Germinal center (tissue), 1 donor: ENCODE data around the gene PDE4D.
"Not testable (repeated sequence)": the region's sequence is repeated elsewhere in the genome, so short reads cannot be mapped to it uniquely, and the experiment has no call there.

Experiments
- DNase-seq: peaks from one replicate; pipeline ENCODE4 v3.0.0; 2012; ENCODE audit warnings: mixed read lengths, low spot score

The PDE4D gene

DNA sequence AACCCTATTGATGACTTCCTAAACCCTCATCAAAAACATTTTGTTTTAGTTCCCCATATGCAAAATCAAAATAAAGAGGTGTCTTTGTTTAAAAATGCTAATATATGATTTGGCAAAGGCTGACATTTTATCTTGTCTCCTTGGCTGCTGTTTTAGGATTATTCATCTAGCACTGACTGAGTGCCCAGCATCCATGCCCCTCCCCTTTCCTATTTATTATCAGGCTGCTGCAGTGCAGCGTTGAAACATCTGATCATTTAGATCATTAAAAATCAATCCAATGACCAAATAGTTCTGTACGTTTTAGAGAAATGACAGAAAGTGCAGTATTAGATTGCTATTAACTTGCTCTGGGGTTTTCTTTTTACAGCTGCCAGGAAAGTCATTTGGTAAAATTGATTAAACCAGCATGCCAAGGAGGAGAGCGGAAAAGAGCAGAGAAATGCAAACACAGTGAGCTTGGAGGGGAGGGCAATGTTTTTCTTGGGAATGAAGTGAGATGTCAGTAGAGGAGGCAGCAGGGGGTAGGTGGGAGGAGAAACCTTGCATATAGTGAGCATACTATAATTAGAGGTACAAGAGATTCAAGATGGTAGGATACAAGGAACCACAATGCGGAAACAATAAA is 286.3 kb downstream of the PDE4D start:
- no peak for DNase-seq

DNA sequence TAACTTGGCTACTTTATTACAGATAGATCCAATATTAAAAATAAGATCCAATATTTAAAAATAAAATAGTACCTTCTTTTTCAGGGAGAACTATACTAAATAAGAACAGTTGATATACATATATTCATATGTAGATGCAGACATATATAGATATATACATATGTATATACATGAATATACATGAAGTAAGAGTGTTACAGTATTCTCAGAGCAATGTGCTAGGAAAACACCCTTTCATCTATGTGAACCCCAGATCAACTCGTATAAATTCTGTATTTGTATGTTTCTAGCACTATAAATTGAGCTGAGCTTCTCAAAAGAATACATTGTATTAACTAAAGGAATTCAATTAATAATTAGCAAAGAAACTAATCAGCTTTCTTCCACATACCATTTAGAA is 287.6 kb downstream of the PDE4D start:
- no peak for DNase-seq

DNA sequence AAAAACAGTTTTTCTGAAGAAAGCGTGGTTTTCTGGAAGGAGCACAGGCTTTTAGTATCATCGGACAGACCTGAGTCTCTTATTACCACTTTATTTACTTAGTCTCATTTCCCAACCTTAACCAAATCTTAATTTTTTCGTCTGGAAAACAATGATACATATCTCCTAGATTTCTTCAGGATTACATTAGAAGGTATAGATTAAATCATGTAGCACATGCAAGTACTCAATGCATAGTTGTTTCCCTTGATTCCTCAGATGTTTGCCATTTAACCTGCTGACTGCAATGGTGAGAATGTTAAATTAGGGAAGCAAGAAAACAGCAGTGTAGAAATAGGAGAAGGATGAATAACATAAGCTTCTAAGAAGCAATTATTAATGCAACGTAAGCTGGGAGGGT is 289.4 kb downstream of the PDE4D start:
- DNase-seq: no peak

DNA sequence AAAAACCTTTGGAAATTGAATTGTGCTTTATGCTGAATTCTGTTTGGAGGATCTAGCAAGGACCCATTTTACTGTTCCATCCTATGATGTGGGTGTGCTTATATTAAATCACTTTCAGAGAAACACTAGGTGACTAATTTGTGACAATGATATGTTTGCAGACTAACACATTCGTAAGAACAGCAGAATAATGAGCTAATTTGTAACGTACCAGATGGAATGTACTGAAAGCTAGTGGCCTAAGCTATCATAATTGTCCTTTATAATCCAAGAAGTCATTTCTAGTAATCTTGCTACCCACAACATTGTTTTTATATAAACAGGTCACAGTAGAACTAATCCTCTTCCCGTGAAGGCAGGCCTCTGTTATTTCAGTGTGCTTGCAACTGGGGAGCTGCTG is 292.5 kb downstream of the PDE4D start:
- DNase-seq: no peak

DNA sequence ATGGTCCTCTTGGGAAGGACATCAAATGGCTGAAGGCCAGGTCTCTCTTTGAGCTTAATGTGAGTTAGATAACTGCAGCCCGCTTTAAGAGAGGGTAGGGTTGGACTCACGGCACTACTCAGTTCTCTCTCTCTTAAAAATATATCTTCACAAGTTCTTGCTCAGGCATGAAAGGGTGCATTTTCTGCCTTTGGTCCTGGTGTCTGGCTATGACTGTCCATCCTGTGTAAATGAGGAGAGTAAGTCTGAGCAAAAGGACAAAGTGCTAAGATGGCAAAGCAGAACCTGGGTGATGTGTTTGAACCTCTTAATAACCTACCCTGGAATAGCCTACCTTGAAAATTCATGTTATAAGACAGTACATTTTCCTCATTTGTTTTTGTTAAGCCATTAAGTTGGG is 293.4 kb downstream of the PDE4D start:
- DNase-seq: no peak

DNA sequence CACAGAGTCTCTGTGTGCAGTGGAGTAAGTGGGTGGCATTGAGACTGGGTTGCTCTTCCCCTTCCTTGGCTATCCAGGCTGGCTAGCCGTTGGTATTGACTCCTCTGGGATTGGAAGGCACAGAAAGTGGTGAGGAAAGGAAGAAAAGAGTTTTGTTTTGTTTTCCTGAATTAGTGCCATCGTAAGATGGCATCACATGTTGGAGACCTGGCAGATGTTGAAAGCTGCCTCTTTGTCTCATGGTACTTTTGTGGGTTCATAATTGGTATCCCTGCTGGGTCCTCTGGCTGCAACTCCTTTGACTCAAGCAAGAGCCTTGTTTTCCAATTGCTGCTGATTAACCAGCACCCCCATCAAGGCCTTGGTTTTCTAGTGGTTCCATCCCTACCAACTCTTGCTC is 293.8 kb downstream of the PDE4D start:
- DNase-seq: no peak

DNA sequence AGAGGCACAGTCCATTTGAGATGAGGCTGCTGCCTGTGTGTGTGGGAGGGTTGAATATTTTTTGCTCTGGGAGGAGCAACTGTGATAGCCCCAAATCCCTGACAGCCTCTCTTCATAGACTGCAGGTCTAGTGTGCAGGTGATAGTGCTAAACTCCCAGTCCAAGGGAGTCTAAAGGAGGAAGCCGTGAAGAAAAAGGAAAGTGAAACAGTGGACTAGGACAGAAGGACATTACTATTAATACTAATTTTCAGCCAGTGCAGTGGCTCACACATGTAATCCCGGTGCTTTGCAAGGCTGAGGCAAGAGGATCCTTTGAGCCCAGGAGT is 295.0 kb downstream of the PDE4D start:
- no peak for DNase-seq

DNA sequence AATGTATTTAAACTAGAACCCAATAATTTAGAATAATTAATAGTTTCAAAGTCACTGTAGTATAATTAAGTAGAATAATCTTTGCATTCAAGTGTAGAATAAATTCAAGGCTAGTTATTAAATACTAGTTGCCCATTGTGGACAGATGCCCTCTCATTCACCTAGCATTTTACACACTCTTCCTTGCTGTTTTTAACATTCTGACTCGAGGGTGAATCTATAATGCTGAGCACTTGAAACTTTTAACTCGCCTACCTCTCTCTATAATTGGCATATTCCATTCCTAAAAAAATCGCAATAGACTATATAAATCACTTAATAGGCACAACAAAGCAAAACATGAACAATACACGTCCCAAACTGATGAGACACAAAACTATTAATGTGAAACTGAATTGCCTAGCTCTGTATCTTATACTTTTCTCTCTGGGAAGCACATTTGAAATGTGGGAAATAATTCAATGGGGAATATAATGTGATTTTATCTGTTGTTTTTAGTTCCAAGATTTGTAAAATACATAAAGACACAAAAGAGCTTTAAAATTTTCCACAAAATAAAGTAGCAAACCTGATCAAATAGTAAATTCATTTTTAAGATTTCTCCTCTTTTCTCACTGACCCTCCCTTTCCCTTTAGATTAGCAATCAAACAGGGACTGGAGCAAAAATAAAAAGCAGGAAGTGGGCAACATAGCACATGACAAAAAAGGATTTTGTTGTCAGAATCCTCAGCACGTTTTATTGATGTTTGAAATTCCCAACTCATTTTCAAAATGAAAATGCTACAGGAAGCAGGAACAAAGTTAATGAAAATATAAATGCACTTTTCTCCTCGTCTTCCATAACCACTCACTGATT is 295.6 kb downstream of the PDE4D start:
- no peak for DNase-seq

DNA sequence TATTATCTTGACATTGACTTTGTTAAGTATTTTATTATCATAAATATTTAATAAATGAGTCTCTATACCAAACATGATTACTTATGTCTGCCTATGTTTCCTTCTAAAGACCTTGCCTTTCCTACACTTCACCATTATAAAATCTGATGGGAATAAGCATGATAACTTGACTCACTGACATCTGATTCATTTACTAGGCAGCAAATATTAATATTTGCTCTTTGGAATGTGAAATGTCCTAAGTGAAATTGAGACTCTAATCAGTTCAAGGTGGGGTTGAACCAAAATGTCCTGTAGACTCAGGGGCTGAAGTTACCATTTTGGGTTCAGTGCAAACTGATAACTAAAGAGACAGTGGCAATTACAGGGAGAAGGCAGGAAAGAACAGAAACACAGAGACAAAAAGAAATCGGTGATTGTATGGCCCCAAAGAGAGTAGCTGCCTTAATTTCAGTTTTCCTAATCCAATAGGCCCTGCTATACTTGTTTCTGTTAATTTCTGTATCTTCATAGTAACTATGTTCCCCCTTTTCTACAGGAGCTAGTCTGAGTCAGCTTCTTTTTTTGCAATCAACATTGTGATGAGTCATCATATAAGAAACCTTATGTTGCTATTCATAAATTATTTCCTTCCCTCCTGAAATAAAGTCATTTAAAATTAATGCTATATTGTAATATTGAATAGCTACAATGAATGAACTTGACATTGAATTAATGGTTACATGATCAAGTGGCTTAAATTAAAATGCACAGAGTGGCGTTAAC is 296.8 kb downstream of the PDE4D start:
- DNase-seq: no peak

DNA sequence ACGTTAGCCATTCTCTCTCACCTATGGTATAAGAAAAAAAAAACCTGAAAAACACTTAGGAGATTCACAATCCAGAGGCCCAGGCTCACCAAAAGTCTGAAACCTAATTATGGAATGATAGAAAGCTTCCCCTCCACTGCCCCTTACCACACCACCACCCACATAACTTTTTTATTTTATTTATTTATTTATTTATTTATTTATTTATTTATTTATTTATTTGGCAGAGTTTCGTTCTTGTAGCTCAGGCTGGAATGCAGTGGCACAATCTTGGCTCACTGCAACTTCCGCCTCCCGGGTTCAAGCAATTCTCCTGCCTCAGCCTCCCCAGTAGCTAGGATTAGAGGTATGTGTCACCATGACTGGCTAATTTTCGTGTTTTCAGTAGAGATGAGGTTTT is 299.4 kb downstream of the PDE4D start:
- DNase-seq: not testable (repeated sequence)

DNA sequence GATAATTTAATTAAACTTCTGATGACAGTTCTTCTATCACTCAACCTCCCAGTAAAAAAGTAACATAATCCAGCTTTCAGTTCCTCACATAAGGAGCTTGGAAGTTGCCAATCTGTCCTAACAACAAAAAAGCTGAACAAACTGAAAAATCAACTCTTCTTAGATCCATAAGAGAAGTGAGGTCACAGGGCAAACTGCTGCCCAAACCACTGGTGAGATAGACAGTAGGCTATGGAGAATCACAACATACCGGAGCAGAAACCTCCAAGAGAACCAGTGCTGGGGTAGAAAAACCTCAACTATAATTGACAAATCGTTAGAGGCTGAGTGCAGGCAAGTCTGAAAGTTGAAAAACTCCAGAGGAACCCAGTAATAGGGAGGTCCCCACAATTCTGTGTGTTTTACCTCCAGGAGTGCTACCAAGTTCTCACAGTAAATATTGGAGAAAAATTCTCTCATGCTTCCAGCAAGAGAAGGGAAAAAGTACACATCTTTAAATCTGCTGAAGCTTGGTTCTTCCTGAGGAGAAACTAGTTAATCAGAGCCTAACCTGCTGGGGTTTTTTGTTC is 300.0 kb downstream of the PDE4D start:
- DNase-seq: no peak

DNA sequence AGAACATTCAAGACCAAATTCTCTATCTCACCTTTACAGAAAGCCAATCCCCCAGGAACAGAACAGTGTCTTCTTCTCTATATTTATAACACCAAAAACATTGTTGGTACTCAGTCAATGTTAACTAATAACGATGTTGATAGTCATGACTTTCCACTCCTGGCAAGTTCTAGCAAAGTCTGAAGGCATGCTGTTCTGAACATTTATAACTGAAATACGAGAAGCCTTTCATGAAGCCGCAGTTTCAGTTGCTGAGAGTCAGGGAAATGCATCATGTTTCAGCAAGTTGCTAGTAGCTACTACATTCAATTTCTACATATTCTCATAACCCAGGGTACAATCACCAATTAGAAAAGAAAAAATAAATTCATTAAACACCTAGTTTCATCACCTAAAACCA is 301.4 kb downstream of the PDE4D start:
- no peak for DNase-seq

DNA sequence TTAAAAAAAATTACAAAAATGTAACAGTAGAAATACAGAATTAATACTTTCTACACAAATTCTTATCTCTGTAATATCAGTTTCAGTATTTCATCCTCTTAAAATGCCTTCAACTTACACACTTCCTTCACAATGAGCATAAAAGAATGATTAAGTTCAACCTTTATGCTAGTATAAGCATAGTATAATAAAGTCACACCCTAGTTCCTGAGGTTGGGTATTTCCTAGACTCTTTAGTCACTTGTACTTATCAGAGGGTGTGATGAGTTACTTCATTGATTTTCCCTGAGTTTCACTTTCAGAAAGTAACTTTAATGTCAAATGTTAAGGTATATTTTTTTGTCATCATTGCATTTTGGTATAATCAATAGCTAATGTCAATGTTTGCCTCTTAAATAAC is 302.4 kb downstream of the PDE4D start:
- DNase-seq: no peak

DNA sequence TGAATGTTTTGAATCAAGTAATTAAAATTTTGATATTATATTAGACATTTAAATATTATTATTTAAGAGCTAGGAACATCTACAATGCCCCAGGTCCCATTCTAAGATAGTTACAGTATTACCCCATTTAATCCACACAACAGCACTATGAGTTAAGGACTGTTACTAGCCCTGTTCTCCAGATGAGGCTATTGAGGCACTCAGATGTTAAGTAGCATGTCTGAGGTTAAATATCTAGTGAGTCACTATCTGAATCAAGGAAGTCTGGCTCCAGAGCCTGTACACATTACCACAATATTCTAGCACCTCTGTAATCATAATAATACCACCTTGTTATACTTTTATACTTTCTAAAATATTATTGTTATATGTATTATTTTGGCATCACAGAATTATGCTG is 304.6 kb downstream of the PDE4D start:
- DNase-seq: no peak

DNA sequence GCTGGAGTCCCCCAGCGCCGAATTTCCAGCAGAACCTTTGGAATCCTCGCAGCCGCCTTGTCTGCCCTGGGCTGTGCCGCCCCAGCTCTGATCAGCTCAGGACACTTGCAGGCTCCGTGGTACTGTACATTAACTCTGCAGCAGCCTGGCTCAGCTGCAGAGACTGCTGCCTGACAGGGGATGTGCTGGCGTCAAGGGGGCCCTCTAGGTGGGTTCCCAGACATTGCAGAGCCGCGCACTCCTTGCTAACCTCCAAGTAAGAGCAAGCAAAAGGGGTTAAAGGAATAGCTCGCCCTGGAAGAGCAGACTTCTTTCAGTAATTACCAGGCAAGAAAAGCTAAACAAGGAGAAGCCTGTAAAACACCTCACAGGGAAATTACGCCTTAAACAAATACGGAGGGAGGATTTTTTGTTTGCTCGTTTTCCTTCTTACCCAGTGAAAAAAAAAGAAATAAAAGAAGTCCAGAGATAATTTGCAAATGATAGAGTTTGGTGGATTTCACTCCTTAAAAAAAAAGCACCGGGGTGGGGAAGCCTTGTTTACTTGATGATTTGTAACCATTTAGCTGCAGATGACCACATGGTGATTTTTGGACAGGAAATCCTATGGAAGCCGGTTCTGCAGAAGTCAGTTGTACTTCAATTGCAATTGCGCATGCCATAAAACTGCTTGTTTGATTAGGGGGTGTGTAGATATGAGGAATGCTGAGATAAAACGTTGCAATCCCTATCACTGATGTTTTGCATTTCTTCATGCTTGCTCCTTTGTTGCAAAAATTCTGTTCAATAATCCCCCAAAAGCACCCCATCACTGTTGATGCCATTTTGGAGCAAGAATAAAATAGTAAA is 305.8 kb downstream of the PDE4D start:
- no peak for DNase-seq

DNA sequence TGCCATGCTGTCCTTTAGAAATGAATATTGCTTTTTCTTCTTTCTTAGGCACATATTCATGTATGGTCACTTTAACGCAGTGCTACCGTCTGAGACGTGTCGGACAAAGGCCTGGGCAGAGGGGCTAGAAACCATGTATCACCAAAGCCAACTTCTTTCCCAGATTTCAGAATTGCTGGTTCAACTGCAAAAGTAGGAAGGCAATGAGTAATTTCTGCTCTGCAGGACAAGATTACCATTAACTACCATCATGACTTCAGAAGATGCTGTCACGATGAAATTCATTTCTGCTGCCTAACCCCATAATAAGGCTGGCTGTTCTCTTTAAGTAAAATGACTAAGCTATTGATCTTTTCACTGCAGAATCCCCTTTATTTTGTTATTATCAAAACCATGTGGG is 306.7 kb downstream of the PDE4D start:
- no peak for DNase-seq

DNA sequence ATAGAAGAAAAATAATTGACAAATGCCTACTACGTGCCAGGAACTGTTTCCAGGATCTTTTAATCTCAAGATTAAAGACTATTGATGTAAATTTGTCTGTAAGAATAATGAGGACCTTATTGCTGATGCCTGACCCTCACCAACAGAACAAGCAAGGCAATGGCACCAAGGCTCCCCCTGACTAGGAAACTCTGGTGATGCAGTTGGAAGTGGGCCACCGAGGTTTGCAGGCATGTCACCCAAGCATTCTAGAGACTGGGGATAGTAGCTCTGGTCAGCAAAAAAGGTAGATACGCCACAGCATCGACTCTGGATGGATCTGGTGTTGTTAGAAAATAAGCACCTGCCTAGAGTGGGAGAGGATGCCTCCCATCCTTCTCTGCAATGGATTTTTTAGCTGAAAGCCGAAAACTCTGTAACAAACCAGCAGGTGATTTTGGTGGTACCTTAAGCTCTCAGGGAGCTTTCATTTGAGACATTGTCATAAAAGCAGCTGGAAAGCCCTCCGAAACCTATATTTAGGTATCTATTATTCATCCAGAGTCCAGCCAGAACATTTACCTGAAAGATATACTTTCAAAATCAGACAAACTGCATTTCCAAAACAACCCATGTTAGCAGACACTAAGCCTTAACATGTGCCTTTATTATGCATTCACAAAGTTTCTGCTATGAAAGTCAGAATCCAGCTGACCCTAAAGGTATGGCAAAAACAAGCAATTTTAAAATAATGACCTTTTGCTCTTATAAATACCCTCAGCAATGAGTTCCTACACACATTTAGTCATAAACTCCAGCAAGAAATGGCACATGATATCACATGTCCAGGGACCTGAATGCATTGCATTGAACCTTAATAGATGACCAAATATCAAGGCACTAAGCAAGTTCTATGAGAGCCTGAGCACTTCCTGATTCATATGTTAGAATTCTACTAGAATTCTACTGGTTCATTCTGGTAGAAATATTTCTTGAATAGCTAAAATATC is 308.4 kb downstream of the PDE4D start:
- no peak for DNase-seq

DNA sequence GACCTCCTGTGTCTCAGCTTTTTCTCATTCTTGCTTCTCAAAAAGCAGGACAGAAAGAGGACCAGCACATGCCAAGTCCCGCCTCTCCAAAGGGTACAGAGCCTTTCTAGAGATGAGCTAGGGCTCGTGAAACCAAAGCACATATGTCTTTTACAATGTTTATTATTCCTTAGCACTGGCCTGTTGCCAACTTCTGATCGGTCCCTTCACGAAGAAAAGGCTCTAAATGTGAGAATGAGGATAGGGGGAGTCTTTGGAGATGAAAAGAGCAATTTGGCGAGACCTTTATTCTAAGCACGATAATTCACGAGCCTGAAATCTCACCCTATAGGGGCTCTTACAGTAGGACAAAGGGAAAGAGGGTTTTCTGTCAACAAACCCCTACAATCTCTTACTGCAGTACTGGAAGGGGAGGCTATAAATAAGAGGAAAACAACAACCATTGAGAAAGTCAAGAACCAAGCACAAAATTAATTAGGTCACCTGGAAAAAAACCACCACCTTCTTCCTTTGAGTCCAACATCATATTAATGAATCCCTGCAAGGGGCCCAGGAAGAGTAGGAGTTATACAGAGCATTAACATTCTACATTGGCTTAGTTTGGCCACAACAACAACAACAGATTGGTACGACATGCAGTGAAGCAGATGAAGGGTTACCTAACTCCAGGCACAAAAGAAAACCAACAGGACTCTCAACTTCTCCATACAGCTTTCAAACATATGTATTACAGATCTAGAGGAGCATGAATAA is 309.5 kb downstream of the PDE4D start:
- DNase-seq: no peak

DNA sequence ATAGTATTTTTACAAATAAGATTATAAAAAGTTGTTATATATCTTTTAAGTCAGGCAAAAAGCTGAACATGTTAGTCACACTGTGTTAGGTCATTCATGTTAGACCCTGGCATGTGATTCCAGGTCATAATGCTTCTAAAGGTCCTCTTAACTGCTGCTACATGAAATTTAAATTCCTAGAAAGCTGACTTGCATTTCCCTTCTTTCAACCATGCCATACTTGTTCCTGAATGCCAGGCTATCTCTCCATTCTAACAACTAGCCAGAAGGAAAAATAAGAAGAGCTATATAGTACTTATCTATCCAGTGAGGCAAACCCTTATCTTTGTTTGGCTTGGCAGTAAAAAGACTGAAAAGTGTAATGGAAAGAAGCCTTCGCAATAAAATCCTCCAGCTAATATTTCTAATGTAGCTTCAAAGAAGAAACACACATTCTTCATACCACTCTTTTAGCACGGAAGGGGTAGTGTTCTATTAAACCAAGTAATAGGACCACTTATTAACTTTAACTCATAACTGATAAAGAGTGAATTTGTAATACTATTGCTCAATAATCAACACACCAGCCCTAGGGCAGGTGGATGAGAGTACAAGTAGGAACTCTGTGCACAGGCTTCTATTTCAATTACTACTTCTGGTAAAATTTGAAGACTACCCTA is 310.2 kb downstream of the PDE4D start:
- DNase-seq: no peak
